AG09309 (cell line): Measurements from ENCODE around the gene ABHD12.

ENCODE experiments used
- DNase-seq: peaks from one replicate; pipeline ENCODE4 v3.0.0-alpha.2; 2010; ENCODE audit warnings: low read depth
- H3K4me3 ChIP-seq: 2 replicates; pipeline ENCODE4 v1.5.1; 2011; ENCODE audit warnings: mild to moderate bottlenecking, low read depth, low read length, moderate library complexity; ENCODE audit not compliant: control insufficient read depth
- TF ChIP-seq, protein P1 (sequence below): IDR thresholded peaks from 2 replicates; pipeline ENCODE4 v1.5.1; 2011; ENCODE audit warnings: mild to moderate bottlenecking, low read depth, low read length, inconsistent platforms; ENCODE audit not compliant: insufficient read depth, control insufficient read depth; ENCODE audit errors: missing control alignments

ABHD12 gene

DNA sequence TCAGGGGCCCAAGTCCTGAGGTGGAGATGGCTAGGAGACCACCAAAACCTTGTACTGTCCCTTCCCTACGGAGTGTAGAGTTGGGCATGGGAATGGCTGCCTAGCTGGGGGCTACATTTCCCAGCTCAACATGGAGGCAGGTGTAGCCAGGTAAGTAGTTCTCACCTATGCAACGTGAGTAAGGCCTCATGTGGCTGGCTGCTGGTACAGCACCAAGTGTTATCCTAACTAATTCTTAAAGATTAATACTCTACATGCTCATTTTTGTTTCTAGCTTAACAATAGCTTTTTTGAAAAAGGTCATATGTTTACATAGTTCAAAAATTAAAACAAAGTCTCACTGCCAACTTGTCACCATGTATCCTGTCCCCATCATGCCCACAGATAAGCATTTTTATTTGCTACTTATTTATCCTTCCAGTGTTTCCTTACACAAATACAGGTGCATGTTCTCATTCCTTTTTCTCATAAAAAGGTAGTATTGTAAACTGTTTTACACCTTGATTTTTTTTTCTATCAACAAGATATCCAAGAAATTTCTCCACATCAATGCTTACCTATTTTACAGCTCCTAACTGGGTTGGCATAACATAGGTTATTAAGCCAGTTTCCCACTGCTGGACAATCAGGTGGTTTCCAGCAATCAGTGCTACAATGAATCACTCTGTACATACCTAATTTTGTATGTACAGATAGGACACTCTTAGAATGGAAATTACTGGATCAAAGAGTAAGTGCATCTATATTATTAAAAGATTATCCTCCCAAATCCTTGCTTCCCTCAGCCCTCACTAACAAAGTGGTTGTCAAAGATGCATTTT is 25.5 kb downstream of the ABHD12 start:
- no peak overlapping the region for H3K4me3 ChIP-seq
- no peak for DNase-seq
- TF ChIP-seq, protein P1, sequence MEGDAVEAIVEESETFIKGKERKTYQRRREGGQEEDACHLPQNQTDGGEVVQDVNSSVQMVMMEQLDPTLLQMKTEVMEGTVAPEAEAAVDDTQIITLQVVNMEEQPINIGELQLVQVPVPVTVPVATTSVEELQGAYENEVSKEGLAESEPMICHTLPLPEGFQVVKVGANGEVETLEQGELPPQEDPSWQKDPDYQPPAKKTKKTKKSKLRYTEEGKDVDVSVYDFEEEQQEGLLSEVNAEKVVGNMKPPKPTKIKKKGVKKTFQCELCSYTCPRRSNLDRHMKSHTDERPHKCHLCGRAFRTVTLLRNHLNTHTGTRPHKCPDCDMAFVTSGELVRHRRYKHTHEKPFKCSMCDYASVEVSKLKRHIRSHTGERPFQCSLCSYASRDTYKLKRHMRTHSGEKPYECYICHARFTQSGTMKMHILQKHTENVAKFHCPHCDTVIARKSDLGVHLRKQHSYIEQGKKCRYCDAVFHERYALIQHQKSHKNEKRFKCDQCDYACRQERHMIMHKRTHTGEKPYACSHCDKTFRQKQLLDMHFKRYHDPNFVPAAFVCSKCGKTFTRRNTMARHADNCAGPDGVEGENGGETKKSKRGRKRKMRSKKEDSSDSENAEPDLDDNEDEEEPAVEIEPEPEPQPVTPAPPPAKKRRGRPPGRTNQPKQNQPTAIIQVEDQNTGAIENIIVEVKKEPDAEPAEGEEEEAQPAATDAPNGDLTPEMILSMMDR: no peak

DNA sequence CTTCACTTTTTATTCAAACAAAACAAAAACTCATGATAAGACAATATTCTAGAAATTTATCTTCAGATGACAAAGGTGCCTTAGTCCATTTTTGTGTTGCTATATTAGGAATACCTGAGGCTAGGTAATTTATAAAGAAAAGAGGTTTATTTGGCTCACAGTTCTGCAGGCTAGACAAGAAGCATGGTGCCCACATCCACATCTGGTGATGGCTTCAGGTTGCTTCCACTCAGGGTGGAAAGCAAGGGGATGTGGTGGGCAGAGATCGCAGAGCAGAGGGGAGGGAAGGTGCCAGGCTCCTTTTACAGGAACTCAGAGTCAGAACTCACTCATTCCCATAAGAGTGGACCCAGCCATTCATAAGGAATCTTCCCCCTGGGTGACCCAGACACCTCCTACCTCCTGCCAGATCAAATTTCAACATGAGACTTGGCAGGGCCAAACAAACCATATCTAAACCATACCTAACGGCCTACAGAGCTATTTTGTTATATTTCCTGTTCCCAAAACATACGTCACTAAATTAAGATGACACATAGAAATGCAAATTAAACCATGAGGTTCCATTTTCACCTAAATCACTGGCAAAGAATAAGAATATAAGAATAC is 26.4 kb downstream of the ABHD12 start:
- TF ChIP-seq, protein P1: no peak
- H3K4me3 ChIP-seq: no peak overlapping the region
- DNase-seq: no peak

DNA sequence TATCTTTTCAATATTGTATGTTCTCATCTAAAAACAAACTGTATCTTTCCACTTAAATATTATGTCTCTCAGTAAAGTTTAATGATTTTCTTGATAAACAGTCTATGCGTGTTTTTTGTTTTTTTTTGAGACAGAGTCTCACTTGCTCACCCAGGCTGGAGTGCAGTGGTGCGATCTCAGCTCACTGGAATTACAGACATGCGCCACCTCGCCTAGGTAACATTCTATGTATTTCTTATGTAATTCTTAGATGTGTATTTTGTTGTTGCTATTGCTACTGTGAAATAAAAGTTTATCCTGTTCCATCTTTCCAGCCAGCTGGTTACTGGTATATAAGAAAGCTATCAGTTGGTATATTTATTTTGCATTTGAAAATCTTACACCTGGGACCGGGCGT is 29.4 kb downstream of the ABHD12 start:
- TF ChIP-seq, protein P1: no peak
- no peak overlapping the region for H3K4me3 ChIP-seq
- no peak for DNase-seq

DNA sequence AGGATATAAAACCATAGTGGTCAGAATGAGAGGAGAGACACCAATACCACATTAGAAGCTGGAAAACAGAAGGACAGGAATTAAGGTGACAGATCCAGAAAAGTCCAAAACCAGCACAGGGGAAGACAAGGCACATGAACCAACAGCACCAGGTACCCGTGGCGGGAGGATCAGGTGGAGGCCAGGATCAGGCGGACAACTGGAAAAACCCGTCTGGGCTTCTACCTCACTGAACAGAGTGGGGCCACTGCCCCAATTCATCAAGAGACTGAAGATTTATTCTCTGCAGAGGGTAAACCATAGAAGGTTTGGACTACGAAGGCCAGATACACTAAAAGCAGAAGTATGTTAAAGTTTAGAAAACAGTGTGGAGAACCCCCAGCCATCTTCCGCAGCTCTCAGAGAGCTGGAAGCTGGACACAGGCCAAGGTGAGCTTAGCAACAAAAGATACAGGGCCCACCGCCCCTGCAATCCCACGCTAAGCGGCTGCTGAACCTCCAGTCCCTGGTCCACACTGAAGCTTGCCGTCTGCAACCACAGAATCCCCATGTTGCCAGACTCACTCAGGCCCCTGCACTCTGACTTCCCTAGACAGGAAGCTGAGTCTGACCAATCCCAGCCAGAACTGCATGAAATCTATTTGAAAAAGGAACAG is 29.9 kb downstream of the ABHD12 start:
- TF ChIP-seq, protein P1: no peak
- DNase-seq: no peak

DNA sequence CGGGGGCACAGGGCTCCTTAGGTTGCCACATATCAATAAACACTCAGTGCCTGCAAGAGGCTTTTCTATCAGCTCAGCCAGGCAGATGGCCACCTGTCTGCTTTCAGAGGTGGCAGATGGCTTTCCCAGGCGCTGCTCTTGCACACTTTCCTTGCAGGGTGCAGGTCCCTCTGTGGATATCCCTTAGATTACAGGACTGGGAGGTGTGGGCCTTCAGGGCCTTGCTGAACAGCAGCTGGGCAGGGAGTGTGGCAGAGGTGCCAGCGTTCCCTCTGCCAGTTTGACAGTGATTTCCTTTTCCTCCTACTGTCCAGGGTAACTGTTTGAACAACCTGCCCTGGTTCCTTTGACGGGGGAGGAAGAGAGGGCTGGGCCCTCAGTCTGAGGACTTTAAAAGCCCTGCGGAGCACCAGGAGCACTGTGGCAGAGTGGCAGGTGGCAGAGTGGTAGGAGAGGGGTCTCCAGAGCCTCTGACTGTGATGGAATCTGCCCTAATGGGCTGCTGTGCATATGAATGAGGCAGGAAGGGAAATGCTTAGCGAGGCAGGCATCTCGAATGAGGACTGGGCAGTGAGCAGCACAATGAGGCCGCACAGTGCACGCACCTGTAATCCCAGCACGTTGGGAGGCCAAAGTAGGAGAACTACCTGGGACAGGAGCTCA is 34.2 kb downstream of the ABHD12 start:
- DNase-seq: no peak
- TF ChIP-seq, protein P1: no peak

More for the DNA sequence above, 29.9 kb downstream of the ABHD12 start:
- no peak overlapping the region for H3K4me3 ChIP-seq

DNA sequence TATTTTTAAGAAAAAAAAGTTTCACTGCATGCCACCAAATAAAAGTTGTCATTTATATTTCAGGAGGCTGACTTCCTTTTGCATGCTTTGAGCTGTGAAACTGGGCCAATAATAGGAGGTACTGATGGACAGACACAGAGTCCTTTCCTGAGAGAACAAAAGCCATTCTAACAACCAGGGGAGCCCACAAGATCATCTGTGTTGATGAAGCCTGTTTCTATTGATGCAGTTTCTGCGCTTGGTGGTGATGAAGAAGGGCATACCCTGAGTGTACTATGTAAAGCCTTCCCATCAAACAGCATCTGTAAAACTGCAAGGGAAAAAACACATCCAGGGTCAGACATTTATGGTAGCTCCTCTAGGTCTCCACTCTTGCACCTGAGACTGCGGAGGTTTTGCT is 34.8 kb downstream of the ABHD12 start:
- DNase-seq: no peak
- H3K4me3 ChIP-seq: no peak overlapping the region
- TF ChIP-seq, protein P1: no peak

More for the DNA sequence above, 34.2 kb downstream of the ABHD12 start:
- H3K4me3 ChIP-seq: no peak overlapping the region
